SH-SY5Y (cell line): ENCODE measurements around the gene FBRS.

Experiments used
- GATA2 ChIP-seq: IDR thresholded peaks from 2 replicates; pipeline ENCODE4 v1.6.1; 2011; ENCODE audit warnings: mild to moderate bottlenecking, low read depth, low read length
- GATA3 ChIP-seq: IDR thresholded peaks from 2 replicates; pipeline ENCODE4 v1.6.1; 2011; ENCODE audit warnings: low read depth, mild to moderate bottlenecking, low read length, moderate library complexity

DNA sequence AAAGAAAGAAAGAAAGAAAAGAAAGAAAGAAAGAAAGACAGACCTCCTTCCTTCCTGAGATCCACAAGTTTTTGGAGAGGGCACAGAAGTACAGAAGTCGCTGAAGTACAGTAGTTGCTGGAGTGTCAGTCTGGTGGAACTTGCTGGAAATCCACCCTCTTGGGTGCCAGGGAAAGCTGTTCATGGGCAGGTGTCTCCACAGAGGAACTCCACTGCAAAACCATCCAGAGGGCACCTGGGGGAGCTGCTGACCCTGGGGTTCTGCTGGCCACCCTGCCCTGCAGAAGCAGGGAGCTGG, 11.0 kb upstream of the FBRS start:
- no peak for TF ChIP-seq GATA2
- no peak for TF ChIP-seq GATA3
